Astrocyte of the spinal cord (primary cell): ENCODE data around the gene HOMER3.
A peak's percentile ranks its signal among the peaks of the same experiment; 100 is the strongest.

Source experiments
- DNase-seq: peaks from one replicate; pipeline ENCODE4 v3.0.0; 2011; ENCODE audit warnings: low read depth, low spot score
- H3K4me3 ChIP-seq: 2 replicates; pipeline ENCODE4 v1.5.1; 2011; ENCODE audit warnings: low read depth, mild to moderate bottlenecking, low read length, moderate library complexity
- in situ Hi-C: cut with HindIII; loops from 2 replicates; pipeline ENCODE4 v1.10.0; 2017; ENCODE audit warnings: low sequenced_read_pairs
- TF ChIP-seq, protein P1 (sequence below): IDR thresholded peaks from 2 replicates; pipeline ENCODE4 v1.5.1; 2012; ENCODE audit warnings: low read depth, mild to moderate bottlenecking, low read length, inconsistent platforms

HOMER3 gene

GRCh38 chr19:18898081-18898606, 42.9 kb downstream of the HOMER3 start:
- no peak overlapping the region for H3K4me3 ChIP-seq
- DNase-seq = no peak
- TF ChIP-seq, protein P1, sequence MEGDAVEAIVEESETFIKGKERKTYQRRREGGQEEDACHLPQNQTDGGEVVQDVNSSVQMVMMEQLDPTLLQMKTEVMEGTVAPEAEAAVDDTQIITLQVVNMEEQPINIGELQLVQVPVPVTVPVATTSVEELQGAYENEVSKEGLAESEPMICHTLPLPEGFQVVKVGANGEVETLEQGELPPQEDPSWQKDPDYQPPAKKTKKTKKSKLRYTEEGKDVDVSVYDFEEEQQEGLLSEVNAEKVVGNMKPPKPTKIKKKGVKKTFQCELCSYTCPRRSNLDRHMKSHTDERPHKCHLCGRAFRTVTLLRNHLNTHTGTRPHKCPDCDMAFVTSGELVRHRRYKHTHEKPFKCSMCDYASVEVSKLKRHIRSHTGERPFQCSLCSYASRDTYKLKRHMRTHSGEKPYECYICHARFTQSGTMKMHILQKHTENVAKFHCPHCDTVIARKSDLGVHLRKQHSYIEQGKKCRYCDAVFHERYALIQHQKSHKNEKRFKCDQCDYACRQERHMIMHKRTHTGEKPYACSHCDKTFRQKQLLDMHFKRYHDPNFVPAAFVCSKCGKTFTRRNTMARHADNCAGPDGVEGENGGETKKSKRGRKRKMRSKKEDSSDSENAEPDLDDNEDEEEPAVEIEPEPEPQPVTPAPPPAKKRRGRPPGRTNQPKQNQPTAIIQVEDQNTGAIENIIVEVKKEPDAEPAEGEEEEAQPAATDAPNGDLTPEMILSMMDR = no peak
- in situ Hi-C loops = no loop called here

DNA sequence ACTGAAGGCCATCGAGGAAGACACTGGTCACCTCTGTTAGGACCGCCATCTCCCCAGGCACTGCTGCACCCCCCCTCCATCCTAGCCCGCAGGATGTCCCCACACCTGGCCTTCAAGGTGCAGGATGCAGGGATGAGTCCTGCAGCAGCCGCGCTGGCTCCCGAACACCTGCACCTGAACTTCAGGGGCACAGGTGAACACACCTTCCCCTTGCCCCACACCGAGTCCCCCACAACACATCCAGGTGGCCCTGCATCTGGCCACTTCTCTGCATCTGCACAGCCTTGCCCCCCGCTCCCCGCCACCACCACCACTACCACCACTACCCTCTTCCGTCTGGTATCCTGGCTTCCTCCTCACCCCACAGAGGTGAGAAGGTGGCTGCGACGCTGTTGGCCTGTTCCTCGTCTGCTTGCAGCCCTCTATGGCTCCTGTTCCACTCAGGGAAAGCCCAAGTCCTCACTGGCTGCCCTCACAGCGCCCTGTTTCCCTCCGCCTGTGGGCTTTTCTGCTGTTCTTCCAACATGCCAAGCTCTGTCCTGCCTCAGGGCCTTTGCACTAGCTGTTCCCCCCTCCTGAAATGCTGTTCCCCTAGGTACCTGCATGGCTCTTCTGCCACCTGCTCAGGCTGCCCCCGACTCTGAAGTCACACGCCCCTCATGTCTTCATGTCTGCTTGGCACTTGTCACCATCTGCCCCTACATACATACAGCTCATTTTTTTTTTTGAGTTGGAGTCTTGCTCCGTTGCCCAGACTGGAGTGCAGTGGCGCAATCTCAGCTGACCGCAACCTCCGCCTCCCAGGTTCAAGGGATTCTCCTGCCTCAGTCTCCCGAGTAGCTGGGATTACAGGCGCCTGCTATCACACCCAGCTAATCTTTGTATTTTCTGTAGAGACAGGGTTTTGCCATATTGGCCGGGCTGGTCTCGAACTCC, 43.7 kb downstream of the HOMER3 start:
- TF ChIP-seq, protein P1 = no peak
- in situ Hi-C loops = no loop called here
- DNase-seq = no peak
- H3K4me3 ChIP-seq = no peak overlapping the region

DNA sequence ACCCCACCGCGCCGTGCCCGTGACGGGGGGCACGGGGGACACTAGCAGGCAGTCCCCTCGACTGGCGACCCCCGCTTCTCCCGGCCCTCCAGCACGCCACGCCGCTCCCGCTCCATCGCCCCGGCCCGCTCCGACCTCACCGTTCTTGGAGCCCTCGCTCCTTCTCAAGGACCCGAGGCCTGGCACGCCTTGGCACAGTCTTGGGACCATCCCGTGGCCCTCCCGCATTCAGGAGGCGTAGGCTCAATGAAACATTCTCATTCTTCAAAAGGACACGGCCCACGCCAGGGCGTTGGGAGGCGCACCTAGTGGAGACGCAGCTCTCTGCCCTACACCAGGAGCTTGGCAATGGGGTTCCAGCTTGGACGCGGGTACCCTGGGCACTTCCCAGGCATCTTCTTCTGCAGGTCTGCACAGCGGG, 44.6 kb downstream of the HOMER3 start:
- TF ChIP-seq, protein P1 = peak; percentile 11
- H3K4me3 ChIP-seq = no peak overlapping the region
- DNase-seq = no peak
- in situ Hi-C loops = no loop called here

DNA sequence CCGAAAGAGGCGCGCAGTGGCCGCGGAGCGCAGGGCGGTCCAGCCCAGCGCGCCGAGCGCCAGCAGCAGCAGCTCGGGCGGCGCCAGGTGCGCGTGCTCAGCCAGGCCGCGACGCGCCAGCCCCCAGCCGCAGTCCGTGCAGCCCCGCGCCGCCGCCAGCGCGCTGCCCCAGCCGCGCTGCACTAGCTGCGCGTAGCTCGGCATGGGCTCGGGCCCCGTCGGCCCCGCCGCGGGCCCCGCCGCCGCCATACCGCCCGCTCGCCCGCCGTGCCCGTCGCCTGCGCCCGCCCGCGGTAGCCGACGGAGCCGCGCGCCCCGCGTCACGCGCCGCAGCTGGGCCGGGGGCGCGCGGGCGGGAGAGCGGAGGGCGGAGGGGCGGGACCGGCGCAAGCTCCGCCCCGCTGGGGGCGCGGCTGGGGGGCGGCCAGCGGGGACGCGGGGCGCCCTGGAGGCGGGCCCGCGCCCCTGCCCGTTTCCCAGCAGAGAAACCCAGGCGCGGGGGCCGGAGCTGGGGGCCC, 45.1 kb downstream of the HOMER3 start, which contains the start of gene CERS1:
Gene CERS1, minus strand, starts transcription at position 335 of the 518 bp plus-strand sequence. Its CDS starts 86 bp downstream, at position 249.
- in situ Hi-C loops = no loop called here
- no peak for DNase-seq
- peak within 1 kb of the TSS; percentile 30 for H3K4me3 ChIP-seq
- TF ChIP-seq, protein P1 = no peak

- peak; percentile 22 for DNase-seq
- H3K4me3 ChIP-seq = peak overlapping the region; percentile 30
- TF ChIP-seq, protein P1 = peak; percentile 48
- in situ Hi-C loops = no loop called here
Measured at GRCh38 chr19:18895038-18895823, 45.8 kb downstream of the HOMER3 start.
